HepG2 (cell line): ENCODE measurements around the gene DGCR6L. TPM values are rescaled to one million over a fixed set of nuclear protein-coding genes. Genes with fewer than 3 reads are reported as not detected.

Experiments
- ATAC-seq: fragments of 200-7000 bp; cut with Tn5 transposase; 3 replicates; pipeline ENCODE4 v1.9.1; 2020; ENCODE audit warnings: mild to moderate bottlenecking, moderate library complexity
- BruUV-seq: library from RNA; stranded (reverse); fragments of 400-500 nt; replicated peaks from 2 replicates; lab custom pipeline; 2021; lab: Mats Ljungman, UMichigan
- CTCF ChIA-PET: fragments of 300-600 bp; formaldehyde crosslinking; extraction: SDS; loops from one replicate; lab custom pipeline; 2021; ENCODE audit warnings: low total read pairs, inconsistent platforms, low intra/inter-chr PET ratio; lab: Yijun Ruan, JAX
- POLR2A ChIA-PET: fragments of 350-600 bp; sonication (Branson Sonifier 250); formaldehyde crosslinking; loops from one replicate; lab custom pipeline; 2020; ENCODE audit warnings: antibody characterized with exemption, inconsistent platforms; lab: Yijun Ruan, JAX
- DNase-seq: peaks from one replicate; pipeline ENCODE4 v3.0.0-alpha.2; 2015; ENCODE audit warnings: low spot score
- FAIRE-seq: peaks from 3 replicates; lab custom pipeline; 2011; peaks lifted over from hg19 to GRCh38; lab: Jason Lieb, UNC
- H2AFZ ChIP-seq: one replicate; pipeline ENCODE4 v1.6.1; 2011; ENCODE audit warnings: low read length, inconsistent platforms
- H3K27ac ChIP-seq: fragments of 300-600 bp; 3 replicates; pipeline ENCODE4 v1.8.0; 2011; ENCODE audit warnings: mixed run types, mild to moderate bottlenecking, mixed read lengths, low read length, inconsistent platforms; ENCODE audit not compliant: insufficient read depth; ENCODE audit errors: extremely low read length
- H3K27me3 ChIP-seq, 2 experiments: fragments of 200-600 bp in 1 of 2; 2 replicates in 1 of 2; 3 replicates in 1 of 2; pipeline versions ENCODE4 v1.6.0 to v1.8.0; 2011; ENCODE audit warnings: low read length in 2 of 2, mild to moderate bottlenecking in 2 of 2, moderate library complexity in 2 of 2, inconsistent platforms in 1 of 2; ENCODE audit not compliant: insufficient read depth in 2 of 2, control insufficient read depth in 1 of 2
- H3K36me3 ChIP-seq, 2 experiments: fragments of 200-600 bp in 1 of 2; replicated peaks in 1 of 2; 2 replicates in 1 of 2; 3 replicates in 1 of 2; pipeline versions ENCODE4 v1.5.1 to v1.8.0; 2011; ENCODE audit warnings: low read length in 2 of 2, inconsistent platforms in 1 of 2; ENCODE audit not compliant: insufficient read depth in 2 of 2, control insufficient read depth in 1 of 2
- H3K4me1 ChIP-seq: 2 replicates; pipeline ENCODE4 v1.5.1; 2012; ENCODE audit warnings: low read length, inconsistent platforms; ENCODE audit not compliant: insufficient read depth
- H3K4me2 ChIP-seq: 2 replicates; pipeline ENCODE4 v1.6.0; 2011; ENCODE audit warnings: low read depth, low read length, inconsistent platforms
- H3K4me3 ChIP-seq, 3 experiments: fragments of 200-600 bp in 1 of 3; sonication (generic), shearing (Covaris generic) in 1 of 3; replicated peaks in 1 of 3; 2 replicates each; pipeline ENCODE4 v1.5.1; 2011 to 2016; ENCODE audit warnings: low read length in 3 of 3, inconsistent platforms in 2 of 3, low read depth in 2 of 3, mild to moderate bottlenecking in 2 of 3, control low read depth in 1 of 3, mixed read lengths in 1 of 3; ENCODE audit not compliant: insufficient read depth in 1 of 3
- H3K79me2 ChIP-seq: one replicate; pipeline ENCODE4 v1.6.1; 2011; ENCODE audit warnings: low read length, inconsistent platforms; ENCODE audit not compliant: insufficient read depth
- H3K9ac ChIP-seq: 2 replicates; pipeline ENCODE4 v1.6.0; 2011; ENCODE audit warnings: mild to moderate bottlenecking, low read depth, low read length, inconsistent platforms; ENCODE audit not compliant: insufficient read depth
- H3K9me3 ChIP-seq: 2 replicates; pipeline ENCODE4 v1.5.1; 2012; ENCODE audit warnings: mild to moderate bottlenecking, low read length
- H4K20me1 ChIP-seq: 2 replicates; pipeline ENCODE4 v1.6.0; 2011; ENCODE audit warnings: inconsistent platforms, mild to moderate bottlenecking, low read length, moderate library complexity; ENCODE audit not compliant: insufficient read depth
- AHR ChIP-seq: IDR thresholded peaks from 2 replicates; pipeline ENCODE4 v1.6.1; 2018; ENCODE audit warnings: missing genetic modification reagents, missing compliant biosample characterization
- KAT8 ChIP-seq: IDR thresholded peaks from 2 replicates; pipeline ENCODE4 v1.6.1; 2016; ENCODE audit warnings: missing genetic modification reagents, missing compliant biosample characterization
- KDM6A ChIP-seq: IDR thresholded peaks from 2 replicates; pipeline ENCODE4 v1.6.1; 2016; ENCODE audit warnings: low read depth
- SMYD3 ChIP-seq: sonication (generic); formaldehyde crosslinking; IDR thresholded peaks from 2 replicates; pipeline ENCODE4 v1.8.1; 2023; ENCODE audit warnings: mild to moderate bottlenecking, missing genetic modification reagents
- ZBTB3 ChIP-seq: sonication (generic); formaldehyde crosslinking; IDR thresholded peaks from 2 replicates; pipeline ENCODE4 v1.4.0; 2020; ENCODE audit warnings: low read depth, mild to moderate bottlenecking, moderate library complexity, missing genetic modification reagents, borderline replicate concordance
- ZFP36L2 ChIP-seq: sonication (generic); formaldehyde crosslinking; IDR thresholded peaks from 2 replicates; pipeline ENCODE4 v1.4.0; 2020; ENCODE audit warnings: missing genetic modification reagents
- ZNF512B ChIP-seq: sonication (generic); formaldehyde crosslinking; IDR thresholded peaks from 2 replicates; pipeline ENCODE4 v1.5.1; 2020; ENCODE audit warnings: missing genetic modification reagents, mild to moderate bottlenecking, borderline replicate concordance
- ZNF513 ChIP-seq: sonication (generic); formaldehyde crosslinking; conservative IDR thresholded peaks from 2 replicates; pipeline ENCODE4 v1.5.0; 2020; ENCODE audit warnings: missing genetic modification reagents
- ZNF672 ChIP-seq: sonication (generic); formaldehyde crosslinking; IDR thresholded peaks from 2 replicates; pipeline ENCODE4 v1.8.1; 2022; ENCODE audit warnings: missing genetic modification reagents
- ZNF772 ChIP-seq: sonication (generic); formaldehyde crosslinking; IDR thresholded peaks from 2 replicates; pipeline ENCODE4 v1.5.0; 2020; ENCODE audit warnings: mild to moderate bottlenecking, missing genetic modification reagents
- WGBS: methylation state at CpG from one replicate; pipeline ENCODE4 v1.1.6; 2017; ENCODE audit warnings: low lambda C conversion rate; 5-methylcytosine and 5-hydroxymethylcytosine counted together
- in situ Hi-C: cut with HindIII; loops from 2 replicates; pipeline ENCODE4 v1.10.0; 2017; ENCODE audit warnings: low pct_unique_long_range_greater_than_20kb; ENCODE audit not compliant: extremely low pct_ligation_motif_present
- intact Hi-C: fragments of 100-400 bp; cut with micrococcal nuclease; formaldehyde crosslinking; loops from one replicate; pipeline ENCODE4 v1.10.0; 2022; ENCODE audit not compliant: unreplicated experiment
- polyA plus RNA-seq, 8 experiments: library from polyadenylated mRNA; depleted of rRNA in 3 of 8; stranded (reverse) in 7 of 8; unstranded in 1 of 8; fragments of >200 nt; fragmentation: Illumina TruSeq in 4 of 8; extraction: Trizol in 4 of 8; gene quantifications; 2 replicates each; pipeline versions ENCODE4 v1.2.1 to v1.2.3, GENCODE V29; 2011 to 2016; ENCODE audit warnings: low read depth in 4 of 8, missing spikeins in 1 of 8, mixed read lengths in 1 of 8; ENCODE audit not compliant: insufficient read depth in 1 of 8
- total RNA-seq, 5 experiments: library from RNA; depleted of rRNA; stranded (reverse); fragments of >200 nt; fragmentation: Illumina TruSeq; extraction: Trizol; gene quantifications; 2 replicates each; pipeline ENCODE4 v1.2.3, GENCODE V29; 2016; ENCODE audit warnings: low read depth in 1 of 5
- TF ChIP-seq, protein P1 (sequence below): sonication (generic); formaldehyde crosslinking; IDR thresholded peaks from 2 replicates; pipeline ENCODE4 v1.5.1; 2020; ENCODE audit warnings: missing genetic modification reagents, mild to moderate bottlenecking, borderline replicate concordance

The DGCR6L gene
- total and polyA plus RNA-seq, 2 of the 13 experiments (the other 11 are each of a cell fraction or from before 2014, with no cell fraction given): 17.5 to 35.3 TPM

DNA sequence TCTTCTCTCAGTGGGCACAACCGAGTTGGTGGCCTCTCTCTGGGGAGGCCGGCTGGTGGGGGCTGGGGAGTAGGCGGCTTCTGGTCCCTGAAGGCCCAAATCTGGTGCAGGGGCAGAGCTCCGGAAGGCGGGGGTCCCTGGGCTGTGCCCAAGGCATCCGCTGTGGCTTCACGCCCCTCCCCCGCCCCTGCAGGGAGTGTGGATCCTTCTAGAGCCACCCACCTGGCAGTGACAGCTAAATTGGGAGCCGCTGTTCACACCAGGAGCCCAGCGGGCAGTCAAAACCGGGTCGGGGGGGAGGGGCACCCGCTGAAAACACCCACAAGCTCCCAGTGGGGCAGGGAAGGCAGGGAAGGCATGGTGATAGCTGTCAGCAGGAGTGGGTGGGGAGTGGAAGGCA is 47.2 kb downstream of the DGCR6L start:
- ATAC-seq: no peak
- POLR2A ChIA-PET: no interaction called here

More for the DNA sequence above, 47.2 kb downstream of the DGCR6L start:
- Histone ChIP-seq H3K4me3 (no peak overlapping the region), H4K20me1 (no peaks in the 10 kb centered on the region), H3K79me2 (no peaks in the 10 kb centered on the region), H3K27ac (no peak overlapping the region), H3K4me2 (no peak overlapping the region), H3K36me3 (no peaks in the 10 kb centered on the region), H2AFZ (no peak overlapping the region), H3K9ac (no peak overlapping the region), H3K27me3 (peaks cover 8 to 50% of the 10 kb centered on the region in 2 experiments), H3K4me1 (no peaks in the 10 kb centered on the region), H3K9me3 (no peaks in the 10 kb centered on the region)
- WGBS: no CpG with 5 or more reads among the region's 13 CpGs
- no peak for DNase-seq
- intact Hi-C loops (no loop called here), in situ Hi-C loops (no loop called here)
- CTCF ChIA-PET: no interaction called here
- no peak for FAIRE-seq
- BruUV-seq: no TSS peak
- TF ChIP-seq ZBTB3 (CRISPR knock-in tag) (no peak), SMYD3 (no peak), ZNF672 (no peak), ZNF772 (CRISPR knock-in tag) (no peak), ZFP36L2 (CRISPR knock-in tag) (no peak), KDM6A (no peak), ZNF512B (CRISPR knock-in tag) (no peak), KAT8 (CRISPR knock-in tag) (no peak), ZNF513 (CRISPR knock-in tag) (no peak), AHR (CRISPR knock-in tag) (no peak)
- TF ChIP-seq, protein P1, sequence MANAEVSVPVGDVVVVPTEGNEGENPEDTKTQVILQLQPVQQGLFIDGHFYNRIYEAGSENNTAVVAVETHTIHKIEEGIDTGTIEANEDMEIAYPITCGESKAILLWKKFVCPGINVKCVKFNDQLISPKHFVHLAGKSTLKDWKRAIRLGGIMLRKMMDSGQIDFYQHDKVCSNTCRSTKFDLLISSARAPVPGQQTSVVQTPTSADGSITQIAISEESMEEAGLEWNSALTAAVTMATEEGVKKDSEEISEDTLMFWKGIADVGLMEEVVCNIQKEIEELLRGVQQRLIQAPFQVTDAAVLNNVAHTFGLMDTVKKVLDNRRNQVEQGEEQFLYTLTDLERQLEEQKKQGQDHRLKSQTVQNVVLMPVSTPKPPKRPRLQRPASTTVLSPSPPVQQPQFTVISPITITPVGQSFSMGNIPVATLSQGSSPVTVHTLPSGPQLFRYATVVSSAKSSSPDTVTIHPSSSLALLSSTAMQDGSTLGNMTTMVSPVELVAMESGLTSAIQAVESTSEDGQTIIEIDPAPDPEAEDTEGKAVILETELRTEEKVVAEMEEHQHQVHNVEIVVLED: no peak
